Measurements from ENCODE around the gene CD80. TPM values are rescaled to one million over a fixed set of nuclear protein-coding genes. Genes with fewer than 3 reads are reported as not detected.

Gene CD80
- total RNA-seq, 1 donor from 2014 or later: 7.9 TPM

- TF ChIP-seq CTCF (IDR thresholded peaks at IDR 0.05): no peak
- Histone ChIP-seq H3K4me1 (no peaks in the 10 kb centered on the region), H3K27me3 (no peaks in the 10 kb centered on the region), H3K27ac (no peak overlapping the region), H3K36me3 (peaks cover 17% of the 10 kb centered on the region), H3K4me3 (no peak overlapping the region), H3K9me3 (no peaks in the 10 kb centered on the region)
- DNase-seq (no peak), ATAC-seq (no peak)
- intact Hi-C loops (cut with DNase I): no loop called here
These were observed 66.6 kb downstream of the CD80 start for GRCh38 chr3:119492810-119493209.

- Histone ChIP-seq H3K4me1 (no peaks in the 10 kb centered on the region), H3K4me3 (no peak overlapping the region), H3K27ac (no peak overlapping the region), H3K9me3 (no peaks in the 10 kb centered on the region), H3K27me3 (no peaks in the 10 kb centered on the region), H3K36me3 (peaks cover 21% of the 10 kb centered on the region)
- ATAC-seq: no peak
- intact Hi-C loops (cut with DNase I): no loop called here
- no peak for DNase-seq
- TF ChIP-seq CTCF (IDR thresholded peaks at IDR 0.05): no peak
These were observed 67.3 kb downstream of the CD80 start for GRCh38 chr3:119492128-119492527.

- Histone ChIP-seq H3K27me3 (no peaks in the 10 kb centered on the region), H3K27ac (no peak overlapping the region), H3K4me3 (no peak overlapping the region), H3K4me1 (no peaks in the 10 kb centered on the region), H3K36me3 (peaks cover 41% of the 10 kb centered on the region), H3K9me3 (no peaks in the 10 kb centered on the region)
- ATAC-seq (no peak), DNase-seq (no peak)
- TF ChIP-seq CTCF (IDR thresholded peaks at IDR 0.05): no peak
- intact Hi-C loops (cut with DNase I): no loop called here
These were observed 69.3 kb downstream of the CD80 start for GRCh38 chr3:119490153-119490552.

GRCh38 chr3:119485563-119485962 is 73.9 kb downstream of the CD80 start:
- H3K27ac ChIP-seq: no peak overlapping the region
- no peaks in the 10 kb centered on the region for H3K9me3 ChIP-seq
- no peaks in the 10 kb centered on the region for H3K4me1 ChIP-seq
- no peak for DNase-seq
- ATAC-seq: no peak
- intact Hi-C loops (cut with DNase I): no loop called here
- no peak for TF ChIP-seq CTCF (IDR thresholded peaks at IDR 0.05)
- peaks cover 61% of the 10 kb centered on the region for H3K36me3 ChIP-seq
- no peak overlapping the region for H3K4me3 ChIP-seq
- no peaks in the 10 kb centered on the region for H3K27me3 ChIP-seq

GRCh38 chr3:119483101-119483500 is 76.3 kb downstream of the CD80 start:
- no peak for DNase-seq
- Histone ChIP-seq H3K4me1 (no peaks in the 10 kb centered on the region), H3K36me3 (peaks cover 70% of the 10 kb centered on the region), H3K4me3 (no peak overlapping the region), H3K27ac (no peak overlapping the region), H3K9me3 (no peaks in the 10 kb centered on the region), H3K27me3 (no peaks in the 10 kb centered on the region)
- no peak for ATAC-seq
- intact Hi-C loops (cut with DNase I): no loop called here
- TF ChIP-seq CTCF (IDR thresholded peaks at IDR 0.05): no peak

GRCh38 chr3:119481079-119481478 is 78.3 kb downstream of the CD80 start:
- peaks cover 65% of the 10 kb centered on the region for H3K36me3 ChIP-seq
- no peaks in the 10 kb centered on the region for H3K4me1 ChIP-seq
- TF ChIP-seq CTCF (IDR thresholded peaks at IDR 0.05): no peak
- H3K9me3 ChIP-seq: no peaks in the 10 kb centered on the region
- intact Hi-C loops (cut with DNase I): no loop called here
- DNase-seq (no peak), ATAC-seq (no peak)
- no peaks in the 10 kb centered on the region for H3K27me3 ChIP-seq
- no peak overlapping the region for H3K27ac ChIP-seq
- H3K4me3 ChIP-seq: no peak overlapping the region
